HG02588 (cell line): Measurements from ENCODE around the gene PNLDC1.
A peak's percentile ranks its signal among the peaks of the same experiment; 100 is the strongest.
"Not testable (repeated sequence)": the region's sequence is repeated elsewhere in the genome, so short reads cannot be mapped to it uniquely, and the experiment has no call there.

ENCODE experiments used
- ATAC-seq: cut with Tn5 transposase; IDR thresholded peaks from one replicate; pipeline ENCODE4 v1.9.1; 2021; ENCODE audit warnings: mild to moderate bottlenecking, moderate library complexity; ENCODE audit not compliant: unreplicated experiment

The PNLDC1 gene

DNA sequence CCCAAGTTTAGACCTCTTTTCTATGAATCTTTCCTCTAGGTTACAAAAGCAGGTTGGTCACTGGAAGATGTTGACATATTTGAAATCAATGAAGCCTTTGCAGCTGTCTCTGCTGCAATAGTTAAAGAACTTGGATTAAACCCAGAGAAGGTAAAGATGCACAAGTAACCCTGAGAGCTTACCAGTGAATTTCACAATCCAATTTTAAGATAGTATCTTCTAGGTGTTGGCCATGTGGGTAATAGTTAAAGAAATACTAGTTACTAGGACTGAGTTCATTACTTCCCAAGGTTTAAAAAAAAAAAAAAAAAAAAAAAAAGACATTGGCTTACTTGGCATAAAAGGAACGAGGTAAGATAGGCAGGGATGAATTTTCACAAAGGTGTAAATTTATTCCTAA, 21.9 kb upstream of the PNLDC1 start:
- ATAC-seq = no peak

DNA sequence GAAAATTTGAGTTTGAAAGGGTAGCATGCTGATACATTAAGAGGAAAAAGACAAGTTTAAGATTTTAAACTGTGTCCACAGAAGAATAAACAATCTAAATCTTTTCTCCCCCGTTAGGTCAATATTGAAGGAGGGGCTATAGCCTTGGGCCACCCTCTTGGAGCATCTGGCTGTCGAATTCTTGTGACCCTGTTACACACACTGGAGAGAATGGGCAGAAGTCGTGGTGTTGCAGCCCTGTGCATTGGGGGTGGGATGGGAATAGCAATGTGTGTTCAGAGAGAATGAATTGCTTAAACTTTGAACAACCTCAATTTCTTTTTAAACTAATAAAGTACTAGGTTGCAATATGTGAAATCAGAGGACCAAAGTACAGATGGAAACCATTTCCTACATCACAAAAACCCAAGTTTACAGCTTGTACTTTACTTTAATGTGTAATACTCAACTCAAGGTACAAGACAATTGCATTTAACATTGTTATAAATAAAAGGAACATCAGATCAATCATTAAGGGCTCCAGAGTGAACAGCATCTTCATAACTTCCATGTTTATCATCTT, 21.5 kb upstream of the PNLDC1 start:
- ATAC-seq = no peak

DNA sequence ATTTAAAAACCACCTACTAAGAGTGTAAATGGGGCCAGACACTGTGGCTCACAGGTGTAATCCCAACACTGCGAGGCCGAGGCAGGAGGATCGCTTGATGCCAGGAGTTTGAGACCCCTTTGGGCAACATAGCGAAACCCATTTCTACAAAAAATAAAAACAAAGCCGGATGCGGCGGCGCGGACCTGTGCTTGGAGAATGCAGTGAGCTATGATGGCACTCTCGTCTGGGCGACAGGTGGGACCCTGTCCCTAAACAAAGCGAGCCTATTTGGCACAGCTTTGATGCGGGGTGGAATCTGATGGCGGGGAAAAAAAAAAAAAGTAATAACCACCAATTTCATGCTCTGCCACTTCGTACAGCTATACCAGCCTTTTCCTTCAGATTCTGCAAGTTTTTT, 11.8 kb upstream of the PNLDC1 start:
- no peak for ATAC-seq

DNA sequence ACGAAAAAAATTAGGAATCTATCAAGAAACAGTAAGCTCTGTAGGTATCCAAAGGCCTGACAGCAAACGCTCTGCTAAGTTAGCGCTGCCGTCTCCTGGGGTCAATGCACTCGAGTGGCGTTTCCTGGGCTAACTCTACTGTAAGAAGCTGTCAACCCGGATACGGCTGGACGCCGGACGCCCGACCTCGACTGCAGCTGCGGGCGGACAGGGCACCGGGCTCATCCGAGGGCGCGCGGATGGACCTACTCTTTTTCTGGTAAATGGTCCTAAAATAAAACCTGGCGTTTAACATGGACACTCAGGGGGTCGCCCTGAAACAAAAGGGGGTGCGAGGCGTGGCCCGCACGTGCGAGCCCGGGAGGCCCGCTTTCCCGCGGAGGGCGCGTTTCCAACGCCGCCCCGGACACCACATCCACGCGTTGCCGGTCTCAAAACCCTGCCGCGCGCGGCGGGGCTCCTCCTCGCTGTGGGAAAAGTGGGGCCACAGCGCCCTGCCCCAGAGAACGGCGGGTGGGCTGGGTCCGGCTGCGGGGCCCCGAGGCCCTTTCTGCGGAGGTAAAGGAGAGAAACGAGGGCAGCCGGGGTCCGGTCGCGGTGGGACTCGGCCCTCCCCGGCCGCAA, 11.2 kb upstream of the PNLDC1 start:
- peak; percentile 0 for ATAC-seq

DNA sequence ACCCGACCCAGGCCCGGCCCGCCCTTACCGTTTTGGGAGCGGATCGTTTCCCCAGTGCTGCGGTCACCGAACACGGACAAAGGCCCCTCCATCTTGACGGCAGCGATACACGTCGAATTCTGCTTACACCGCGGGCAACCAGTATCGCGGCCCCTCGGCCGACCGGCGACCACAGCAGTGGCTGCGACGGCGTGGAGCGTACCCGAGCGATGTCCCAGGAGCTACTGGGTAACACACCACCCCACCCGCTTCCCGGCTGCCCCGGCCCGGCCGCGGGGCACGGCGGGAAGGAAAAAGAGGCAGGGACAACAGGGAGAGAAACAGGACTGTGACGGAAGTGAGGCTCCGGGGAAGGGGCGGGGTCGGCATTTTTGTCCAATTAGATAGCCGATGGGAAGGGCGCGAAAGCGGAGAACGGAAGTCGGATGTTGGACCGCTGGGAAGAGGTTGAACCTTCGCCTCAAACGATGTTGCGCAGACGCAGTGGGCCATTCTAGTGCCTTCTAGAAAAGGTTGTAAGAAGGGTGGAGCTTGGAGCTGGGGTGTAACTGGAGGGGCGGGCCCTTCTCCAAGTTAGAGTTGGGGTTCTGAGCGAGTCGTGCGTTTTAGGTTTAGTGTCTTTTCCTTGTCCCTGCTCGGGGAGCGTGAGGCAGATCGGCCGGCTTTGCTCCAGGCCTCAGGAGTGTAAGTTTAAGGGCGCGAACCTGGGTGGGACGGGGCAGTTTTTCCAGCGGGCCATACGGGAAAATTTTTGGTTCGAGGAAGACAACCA, 10.5 kb upstream of the PNLDC1 start, which contains the start of gene TCP1:
Gene TCP1, minus strand, starts transcription at position 226 of the 772 bp plus-strand sequence. Its CDS starts 134 bp downstream, at position 92.
- peak; percentile 71 for ATAC-seq

DNA sequence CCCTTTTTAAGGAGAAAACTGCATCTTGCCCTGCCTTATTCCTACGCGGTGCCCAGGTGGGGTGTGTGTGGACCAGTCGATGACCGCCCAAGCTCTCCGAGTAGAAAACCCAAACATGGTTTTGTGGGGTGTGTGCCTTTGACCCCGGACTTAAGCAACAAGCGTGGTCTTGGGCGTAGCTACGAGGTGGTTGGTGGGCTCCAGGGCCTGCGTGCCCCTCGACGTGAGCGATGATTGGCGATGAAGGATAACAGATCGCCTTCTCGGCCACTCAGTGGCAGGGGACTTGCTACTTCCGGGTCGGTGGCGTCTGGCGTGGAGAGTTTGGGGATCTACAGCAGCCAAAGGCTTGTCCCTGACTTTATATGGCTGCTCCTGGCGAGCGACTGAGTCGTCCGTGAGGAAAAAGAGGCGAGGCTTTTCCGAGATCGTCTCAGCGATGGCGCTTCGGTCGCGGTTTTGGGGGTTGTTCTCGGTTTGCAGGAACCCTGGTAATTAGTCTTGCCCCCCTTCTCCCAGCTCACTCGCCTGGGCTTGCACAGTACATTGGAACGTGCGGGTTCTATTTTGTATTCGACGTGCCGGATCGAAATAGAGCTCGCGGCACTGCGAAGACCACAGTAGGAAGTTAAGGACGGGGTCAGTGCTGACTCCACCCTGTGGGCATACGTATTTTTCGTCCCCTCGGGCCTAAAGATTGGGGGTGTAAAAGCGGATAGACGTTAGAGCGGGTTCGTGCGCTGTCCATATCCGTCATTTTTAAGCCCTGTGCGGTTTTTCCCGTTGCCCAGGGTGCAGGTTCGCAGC, 9.7 kb upstream of the PNLDC1 start, which contains the start of gene MRPL18:
Gene MRPL18, plus strand, starts transcription at position 319 of the 807 bp plus-strand sequence. Its CDS starts 121 bp downstream, at position 440.
- peak; percentile 80 for ATAC-seq

DNA sequence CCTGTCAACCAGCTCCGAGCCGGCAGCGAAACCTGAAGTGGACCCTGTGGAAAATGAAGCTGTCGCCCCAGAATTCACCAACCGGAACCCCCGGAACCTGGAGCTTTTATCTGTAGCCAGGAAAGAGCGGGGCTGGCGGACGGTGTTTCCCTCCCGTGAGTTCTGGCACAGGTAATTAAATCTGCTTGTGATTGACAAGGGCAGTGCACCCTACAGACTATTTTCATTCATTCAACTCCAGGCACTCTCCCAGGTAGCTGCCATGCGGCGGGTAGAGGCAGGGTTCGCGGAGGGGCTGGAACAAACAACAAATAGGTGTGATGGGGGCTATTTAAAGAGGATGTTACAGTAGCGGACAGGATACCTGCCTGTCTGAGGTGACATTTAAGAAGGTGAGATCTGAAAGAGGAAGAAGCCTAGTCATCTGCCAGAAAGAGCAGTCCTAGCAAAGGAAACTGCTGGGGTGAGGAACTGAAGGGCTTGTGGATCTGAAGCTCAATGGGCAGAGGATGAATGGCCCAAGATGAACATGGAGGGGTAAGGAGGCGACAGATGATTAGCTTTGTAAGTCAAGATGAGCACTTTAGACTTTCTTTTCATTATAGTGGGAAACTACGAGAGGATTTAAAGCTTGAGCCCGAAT, 9.0 kb upstream of the PNLDC1 start:
- ATAC-seq = no peak

DNA sequence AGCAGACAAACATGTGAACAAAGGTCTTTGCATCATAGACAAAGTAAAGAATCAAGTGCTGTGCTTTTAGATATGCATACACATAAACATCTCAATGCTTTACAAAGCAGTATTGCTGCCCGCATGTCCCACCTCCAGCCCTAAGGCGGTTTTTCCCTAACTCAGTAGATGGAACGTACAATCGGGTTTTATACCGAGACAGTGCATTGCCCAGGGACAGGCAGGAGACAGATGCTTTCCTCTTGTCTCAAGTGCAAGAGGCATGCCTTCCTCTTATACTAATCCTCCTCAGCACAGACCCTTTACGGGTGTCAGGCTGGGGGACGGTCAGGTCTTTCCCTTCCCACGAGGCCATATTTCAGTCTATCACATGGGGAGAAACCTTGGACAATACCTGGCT, 5.1 kb upstream of the PNLDC1 start:
- not testable (repeated sequence) for ATAC-seq

DNA sequence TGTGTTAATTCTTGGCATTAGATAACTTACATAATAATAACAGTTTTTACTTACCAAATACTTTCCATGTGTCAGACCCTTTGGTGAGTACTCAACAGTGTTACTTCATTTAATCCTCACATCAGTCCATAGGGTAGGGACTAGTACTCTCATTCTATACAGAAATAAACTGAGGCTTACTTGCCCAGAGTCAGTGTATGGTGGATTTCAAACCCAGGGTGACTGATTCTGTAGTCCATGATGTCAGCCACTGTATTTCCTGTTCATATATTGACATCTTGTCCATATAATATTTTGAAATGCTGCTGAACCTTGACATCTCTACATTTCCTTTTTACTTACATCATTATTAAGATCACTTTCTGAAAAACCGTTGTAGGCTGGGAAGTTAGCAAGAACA, 2.5 kb upstream of the PNLDC1 start:
- ATAC-seq = no peak

DNA sequence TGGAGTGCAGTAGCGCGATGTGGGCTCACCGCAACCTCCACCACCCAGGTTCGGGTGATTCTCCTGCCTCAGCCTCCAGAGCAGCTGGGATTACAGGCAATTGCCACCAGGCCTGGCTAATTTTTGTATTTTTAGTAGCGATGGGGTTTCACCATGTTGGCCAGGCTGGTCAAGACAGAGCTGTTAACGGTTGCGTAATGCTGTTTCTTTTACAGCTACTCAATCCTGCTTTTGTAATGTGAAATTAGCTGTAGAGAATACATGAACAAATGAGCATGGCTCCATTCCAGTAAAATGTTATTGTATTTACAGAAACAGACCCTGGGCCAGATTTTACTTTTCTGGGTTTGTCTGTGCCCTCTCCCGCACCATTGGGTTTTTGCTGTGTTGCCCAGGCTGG, 1.9 kb downstream of the PNLDC1 start:
- ATAC-seq = no peak

DNA sequence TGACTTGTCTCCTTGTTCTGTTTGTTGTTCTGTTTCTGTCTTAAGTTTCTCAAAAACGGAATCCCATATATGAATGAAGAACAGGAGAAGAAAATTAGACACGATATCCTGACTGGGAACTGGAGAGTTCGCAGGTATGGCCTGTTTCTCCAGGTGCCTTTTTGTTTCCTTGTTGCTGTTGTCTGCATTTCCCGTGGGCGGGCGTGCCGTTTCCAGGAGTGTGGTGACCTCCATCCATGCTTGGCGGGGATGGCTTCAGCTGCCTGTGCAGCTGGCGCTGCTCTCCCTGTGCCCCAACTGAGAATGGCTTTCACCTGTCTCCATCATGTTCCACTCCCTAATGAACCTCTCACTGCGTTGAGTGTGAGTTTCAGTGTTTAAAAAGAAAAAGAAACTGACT, 4.4 kb downstream of the PNLDC1 start:
- ATAC-seq = no peak

DNA sequence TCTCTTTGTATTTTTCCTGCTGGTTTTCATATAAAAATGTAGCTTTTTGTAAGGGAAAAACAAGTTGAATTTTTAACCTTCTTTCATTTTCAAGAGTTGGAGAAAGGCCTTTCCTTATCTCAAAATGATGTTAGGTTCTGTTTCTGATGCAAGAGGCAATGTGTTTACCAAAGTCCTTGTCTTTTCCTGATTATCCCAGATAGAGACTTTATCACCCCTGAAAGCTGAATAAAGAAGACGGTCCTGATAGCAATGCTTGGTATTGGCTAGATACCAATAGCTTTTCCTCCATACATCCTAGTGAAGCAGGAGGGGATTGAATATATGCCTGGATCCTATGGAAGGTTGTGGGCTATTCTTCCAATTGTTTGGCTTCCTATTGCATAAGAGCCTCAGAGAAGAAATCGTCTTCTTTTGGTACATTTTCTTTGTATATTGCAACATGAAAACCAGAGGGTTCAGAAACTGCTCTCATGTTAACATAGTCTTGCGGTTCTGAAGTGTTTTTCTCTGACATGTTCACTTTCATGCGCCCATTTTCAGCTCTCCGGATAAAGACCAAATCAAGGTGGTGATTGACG, 5.5 kb downstream of the PNLDC1 start:
- no peak for ATAC-seq

DNA sequence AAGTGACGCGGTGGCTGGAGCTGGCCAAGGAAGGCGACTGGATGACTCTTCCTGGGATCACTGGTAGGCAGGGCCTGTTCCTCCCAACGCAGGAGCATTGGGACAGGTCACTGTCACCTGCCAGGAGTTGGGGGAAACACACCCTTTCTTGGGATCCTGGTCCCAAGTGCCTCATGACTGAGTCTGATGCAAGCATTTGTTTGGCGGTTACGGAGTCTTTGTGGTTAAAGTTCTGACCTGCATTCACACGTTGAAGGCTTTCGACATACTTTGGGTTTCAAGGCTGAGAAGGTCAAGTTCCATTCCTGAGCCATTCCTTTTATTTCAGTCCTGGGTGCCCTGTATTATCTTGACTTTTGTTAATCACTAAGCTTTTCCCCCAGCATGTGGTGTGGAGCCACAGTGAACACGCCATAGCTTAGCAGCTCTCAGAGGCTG, 6.0 kb downstream of the PNLDC1 start:
- no peak for ATAC-seq

DNA sequence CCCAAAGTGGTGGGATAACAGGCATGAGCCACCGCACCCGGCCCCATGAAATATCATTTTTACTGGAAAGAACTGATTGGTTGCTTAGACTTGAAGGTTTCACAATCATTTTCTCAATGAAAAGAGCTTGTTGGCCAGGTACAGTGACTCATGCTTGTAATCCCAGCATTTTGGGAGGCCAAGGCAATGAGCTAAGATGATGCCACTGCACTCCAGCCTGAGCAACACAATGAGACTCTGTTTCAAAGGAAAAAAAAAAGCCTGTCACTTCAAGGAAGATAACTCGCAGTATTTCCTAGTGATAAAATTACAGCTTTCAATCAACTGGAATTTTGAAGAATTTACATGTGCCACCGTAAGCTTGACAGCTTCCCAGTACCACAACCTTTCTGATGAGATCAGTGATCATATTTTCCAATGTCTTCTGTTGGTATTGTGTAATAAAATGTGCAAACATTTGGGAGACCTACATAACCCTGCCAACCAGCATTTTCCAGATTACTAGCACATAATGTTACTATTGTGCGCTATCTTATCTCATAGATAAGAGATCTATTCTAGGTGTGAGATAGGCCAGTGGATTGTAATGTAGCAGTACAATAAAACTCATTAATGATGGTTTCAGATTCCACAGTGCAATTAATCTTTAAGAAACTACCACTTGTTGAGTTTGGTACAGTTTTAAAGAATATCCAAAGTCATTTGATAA, 7.2 kb downstream of the PNLDC1 start:
- no peak for ATAC-seq

DNA sequence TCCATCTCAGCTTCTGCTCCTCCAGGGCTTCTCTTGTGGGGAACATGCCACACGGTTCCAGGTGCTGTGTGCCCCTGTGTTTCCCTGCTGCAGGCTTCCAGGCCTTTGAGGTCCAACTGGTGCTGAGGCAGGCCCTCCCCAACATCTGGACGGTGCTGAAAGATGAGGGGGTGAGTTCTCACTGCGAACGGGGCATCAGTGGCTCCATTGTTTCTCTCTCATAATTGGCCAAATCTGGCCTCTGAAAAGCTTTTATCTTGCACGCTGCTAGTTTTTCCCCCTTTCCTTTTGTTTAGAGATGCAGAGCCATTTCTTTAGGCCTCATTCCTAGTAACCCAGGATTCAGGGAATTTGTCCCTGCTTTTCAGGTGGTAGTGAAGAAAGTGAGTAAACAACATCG, 8.6 kb downstream of the PNLDC1 start:
- ATAC-seq = no peak

DNA sequence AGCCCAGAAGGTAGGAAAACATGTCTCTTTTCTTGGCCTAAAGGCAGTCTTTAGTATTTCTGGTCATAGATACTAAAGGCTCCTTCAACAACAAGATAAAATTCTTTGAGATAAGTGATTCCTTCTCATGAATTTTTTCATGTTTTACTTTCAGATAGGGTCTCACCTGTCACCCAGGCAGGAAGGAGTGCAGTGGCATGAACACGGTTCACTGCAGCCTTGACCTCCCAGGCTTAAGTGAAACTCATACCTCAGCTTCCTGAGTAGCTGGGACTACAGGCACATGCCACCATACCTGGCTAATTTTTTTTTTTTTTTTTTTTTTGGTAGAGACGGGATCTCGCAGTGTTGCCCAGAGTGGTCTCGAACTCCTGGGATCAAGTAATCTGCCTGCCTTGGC, 9.1 kb downstream of the PNLDC1 start:
- ATAC-seq = no peak

DNA sequence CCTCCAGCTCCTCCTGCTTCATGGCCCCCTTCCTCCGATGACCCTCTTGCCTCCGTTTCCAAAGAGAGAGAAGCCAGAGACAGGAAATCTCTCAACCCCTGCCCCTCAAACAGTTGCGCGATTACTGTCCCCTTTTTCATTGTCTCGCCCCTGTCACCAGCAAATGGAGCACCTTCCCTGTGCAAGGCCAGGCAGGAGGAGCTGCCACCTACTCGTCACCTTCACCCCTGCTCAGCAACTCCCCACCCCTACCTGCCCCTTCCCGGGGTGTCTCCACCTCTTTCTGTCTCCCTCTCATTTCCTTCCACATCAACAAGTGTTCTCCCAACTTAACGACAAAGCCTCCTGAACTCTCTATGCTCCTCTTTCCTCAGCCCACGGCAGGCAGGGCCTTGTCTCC, 13.7 kb downstream of the PNLDC1 start:
- no peak for ATAC-seq

DNA sequence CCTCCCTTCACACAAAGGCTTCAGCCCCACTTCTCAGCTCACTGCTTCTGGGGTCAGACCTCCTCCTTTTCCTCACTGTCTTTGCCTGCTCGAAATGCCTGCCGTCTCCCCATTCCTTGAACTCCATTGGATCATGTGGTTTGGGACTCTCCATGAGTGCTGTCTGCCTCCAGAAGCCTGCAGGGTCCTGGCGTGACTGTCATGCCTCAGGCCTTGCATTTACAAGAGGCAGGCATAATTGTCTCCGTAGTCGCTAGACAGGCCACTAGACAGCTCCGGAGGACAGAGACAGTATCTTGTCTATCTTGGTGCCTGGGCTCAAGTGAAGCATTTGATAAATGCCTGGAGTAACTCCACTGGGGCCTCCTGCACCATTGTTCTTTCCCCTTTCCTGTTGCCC, 15.3 kb downstream of the PNLDC1 start:
- ATAC-seq = no peak

DNA sequence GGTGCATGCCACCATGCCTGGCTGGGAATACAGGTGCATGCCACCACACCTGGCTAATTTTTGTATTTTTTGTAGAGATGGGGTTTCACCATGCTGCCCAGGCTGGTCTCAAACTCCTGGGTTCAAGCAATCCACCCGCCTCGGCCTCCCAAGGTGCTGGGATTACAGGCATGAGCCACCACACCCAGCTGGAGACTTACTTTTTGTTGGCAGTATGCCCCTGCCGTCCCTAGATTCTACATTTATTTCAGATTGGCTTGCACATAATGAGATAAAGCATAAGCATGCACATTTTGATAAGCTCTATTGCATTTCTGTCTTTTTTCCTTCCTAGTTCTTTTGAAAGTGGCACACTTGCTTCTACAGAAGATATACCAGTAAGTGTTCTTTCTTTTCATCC, 16.7 kb downstream of the PNLDC1 start:
- ATAC-seq = not testable (repeated sequence)
